Measurements from ENCODE around the gene LETMD1.
"Not testable (repeated sequence)": the region's sequence is repeated elsewhere in the genome, so short reads cannot be mapped to it uniquely, and the experiment has no call there.

LETMD1 gene

GRCh38 chr12:51047655-51048540 is at the start of gene LETMD1:
LETMD1 (plus strand) TSS chr12:51048327; CDS start chr12:51048357, 30 bp downstream.
- peak; percentile 96 for DNase-seq

GRCh38 chr12:50999093-50999492 is 49.0 kb upstream of the LETMD1 start:
- no peak for DNase-seq

GRCh38 chr12:51000245-51000644 is 47.9 kb upstream of the LETMD1 start:
- DNase-seq: no peak

GRCh38 chr12:51001799-51002198 is 46.3 kb upstream of the LETMD1 start:
- no peak for DNase-seq

GRCh38 chr12:51004504-51004903 is 43.6 kb upstream of the LETMD1 start:
- DNase-seq: no peak

GRCh38 chr12:51005030-51005429 is 43.1 kb upstream of the LETMD1 start:
- DNase-seq: no peak

GRCh38 chr12:51005671-51006070 is 42.5 kb upstream of the LETMD1 start:
- DNase-seq: no peak

- no peak for DNase-seq
Measured at GRCh38 chr12:51008329-51009055, 39.6 kb upstream of the LETMD1 start.

- no peak for DNase-seq
Measured at GRCh38 chr12:51009056-51009440, 39.1 kb upstream of the LETMD1 start.

GRCh38 chr12:51011955-51012354 is 36.2 kb upstream of the LETMD1 start:
- no peak for DNase-seq

- no peak for DNase-seq
Measured at GRCh38 chr12:51012570-51013236, 35.4 kb upstream of the LETMD1 start.

- no peak for DNase-seq
Measured at GRCh38 chr12:51013441-51013840, 34.7 kb upstream of the LETMD1 start.

- not testable (repeated sequence) for DNase-seq
Measured at GRCh38 chr12:51014467-51014866, 33.7 kb upstream of the LETMD1 start.

GRCh38 chr12:51017452-51017851 is 30.7 kb upstream of the LETMD1 start:
- no peak for DNase-seq

- DNase-seq: no peak
Measured at GRCh38 chr12:51018956-51019355, 29.2 kb upstream of the LETMD1 start.

- no peak for DNase-seq
Measured at GRCh38 chr12:51019927-51020326, 28.2 kb upstream of the LETMD1 start.

- no peak for DNase-seq
Measured at GRCh38 chr12:51020448-51021182, 27.5 kb upstream of the LETMD1 start.

- DNase-seq: no peak
Measured at GRCh38 chr12:51021694-51022093, 26.4 kb upstream of the LETMD1 start.

GRCh38 chr12:51023625-51024382 is 24.3 kb upstream of the LETMD1 start:
- no peak for DNase-seq

GRCh38 chr12:51025338-51025835 is 22.7 kb upstream of the LETMD1 start:
- DNase-seq: no peak

GRCh38 chr12:51025836-51026638 is 22.1 kb upstream of the LETMD1 start, which contains the start of gene SLC11A2:
SLC11A2 (minus strand) TSS chr12:51026384; CDS start chr12:51010728, 15,656 bp downstream.
- peak; percentile 87 for DNase-seq
